Measurements from ENCODE around the gene FAAH.

Gene FAAH

GRCh38 chr1:46411601-46412341, 17.7 kb downstream of the FAAH start:
- TF ChIP-seq REST (IDR thresholded peaks at IDR 0.05; ENCODE audit: low read depth) (no peak), CEBPB (IDR thresholded peaks at IDR 0.05) (no peak), TCF12 (IDR thresholded peaks at IDR 0.05; ENCODE audit: low read depth) (no peak), CREB1 (IDR thresholded peaks at IDR 0.05; ENCODE audit: low read depth) (no peak), NFIC (IDR thresholded peaks at IDR 0.05) (no peak), FOXM1 (IDR thresholded peaks at IDR 0.05; ENCODE audit: borderline replicate concordance, low read depth) (no peak), RAD21 (IDR thresholded peaks at IDR 0.05; ENCODE audit: low read depth) (no peak), MAX (IDR thresholded peaks at IDR 0.05) (no peak), EP300 (IDR thresholded peaks at IDR 0.05; ENCODE audit: borderline replicate concordance) (no peak), TEAD4 (IDR thresholded peaks at IDR 0.05) (no peak), EGR1 (IDR thresholded peaks at IDR 0.05) (no peak), YY1 (IDR thresholded peaks at IDR 0.05; ENCODE audit: low read depth) (no peak), ZBTB7A (IDR thresholded peaks at IDR 0.05; ENCODE audit: low read depth) (no peak), TAF1 (IDR thresholded peaks at IDR 0.05; ENCODE audit: low read depth) (no peak), USF1 (IDR thresholded peaks at IDR 0.05) (no peak)

- no peak for TF ChIP-seq EGR1 (IDR thresholded peaks at IDR 0.05)
- TF ChIP-seq MAX (IDR thresholded peaks at IDR 0.05): no peak
- no peak for TF ChIP-seq CREB1 (IDR thresholded peaks at IDR 0.05; ENCODE audit: low read depth)
- no peak for TF ChIP-seq USF1 (IDR thresholded peaks at IDR 0.05)
- no peak for TF ChIP-seq RAD21 (IDR thresholded peaks at IDR 0.05; ENCODE audit: low read depth)
- TF ChIP-seq FOXM1 (IDR thresholded peaks at IDR 0.05; ENCODE audit: borderline replicate concordance, low read depth): no peak
- no peak for TF ChIP-seq TAF1 (IDR thresholded peaks at IDR 0.05; ENCODE audit: low read depth)
- no peak for TF ChIP-seq NFIC (IDR thresholded peaks at IDR 0.05)
- TF ChIP-seq YY1 (IDR thresholded peaks at IDR 0.05; ENCODE audit: low read depth): no peak
- TF ChIP-seq ZBTB7A (IDR thresholded peaks at IDR 0.05; ENCODE audit: low read depth): no peak
- TF ChIP-seq TCF12 (IDR thresholded peaks at IDR 0.05; ENCODE audit: low read depth): no peak
- no peak for TF ChIP-seq CEBPB (IDR thresholded peaks at IDR 0.05)
- no peak for TF ChIP-seq EP300 (IDR thresholded peaks at IDR 0.05; ENCODE audit: borderline replicate concordance)
- no peak for TF ChIP-seq TEAD4 (IDR thresholded peaks at IDR 0.05)
- no peak for TF ChIP-seq REST (IDR thresholded peaks at IDR 0.05; ENCODE audit: low read depth)
Measured at GRCh38 chr1:46412893-46413595, 18.9 kb downstream of the FAAH start.

GRCh38 chr1:46413596-46413985, 19.5 kb downstream of the FAAH start:
- no peak for TF ChIP-seq MAX (IDR thresholded peaks at IDR 0.05)
- TF ChIP-seq EP300 (IDR thresholded peaks at IDR 0.05; ENCODE audit: borderline replicate concordance): no peak
- TF ChIP-seq EGR1 (IDR thresholded peaks at IDR 0.05): no peak
- no peak for TF ChIP-seq ZBTB7A (IDR thresholded peaks at IDR 0.05; ENCODE audit: low read depth)
- TF ChIP-seq YY1 (IDR thresholded peaks at IDR 0.05; ENCODE audit: low read depth): no peak
- TF ChIP-seq CEBPB (IDR thresholded peaks at IDR 0.05): no peak
- TF ChIP-seq RAD21 (IDR thresholded peaks at IDR 0.05; ENCODE audit: low read depth): no peak
- no peak for TF ChIP-seq NFIC (IDR thresholded peaks at IDR 0.05)
- TF ChIP-seq TAF1 (IDR thresholded peaks at IDR 0.05; ENCODE audit: low read depth): no peak
- no peak for TF ChIP-seq FOXM1 (IDR thresholded peaks at IDR 0.05; ENCODE audit: borderline replicate concordance, low read depth)
- no peak for TF ChIP-seq TCF12 (IDR thresholded peaks at IDR 0.05; ENCODE audit: low read depth)
- TF ChIP-seq CREB1 (IDR thresholded peaks at IDR 0.05; ENCODE audit: low read depth): no peak
- TF ChIP-seq TEAD4 (IDR thresholded peaks at IDR 0.05): no peak
- no peak for TF ChIP-seq REST (IDR thresholded peaks at IDR 0.05; ENCODE audit: low read depth)
